Vagina (tissue), 2 donors: Measurements from ENCODE around the gene TOP2B. TPM values are rescaled to one million over a fixed set of nuclear protein-coding genes. Genes with fewer than 3 reads are reported as not detected.

ENCODE experiments used
- DNase-seq, 2 donors: peaks; one replicate each; pipeline ENCODE4 v3.0.0-alpha.2; 2017; ENCODE audit errors: extremely low spot score in 2 of 2
- H3K27ac ChIP-seq: fragments of 200-600 bp; sonication (generic); one replicate; pipeline ENCODE4 v1.5.1; 2019
- H3K27me3 ChIP-seq: fragments of 200-600 bp; sonication (generic); one replicate; pipeline ENCODE4 v1.5.1; 2019
- H3K36me3 ChIP-seq, 2 donors: fragments of 200-600 bp; sonication (generic); one replicate each; pipeline ENCODE4 v1.5.1; 2017 to 2019
- H3K4me1 ChIP-seq: fragments of 200-600 bp; sonication (generic); one replicate; pipeline ENCODE4 v1.5.1; 2019
- H3K4me3 ChIP-seq, 2 donors: fragments of 200-600 bp; sonication (generic); 1 replicate in 1 of 2; 2 replicates in 1 of 2; pipeline ENCODE4 v1.5.1; 2016 to 2019
- H3K9me3 ChIP-seq: fragments of 200-600 bp; sonication (generic); one replicate; pipeline ENCODE4 v1.5.1; 2019
- POLR2A ChIP-seq, 2 donors: fragments of 450-650 bp; IDR thresholded peaks; one replicate each; pipeline ENCODE4 v1.6.1; 2017; ENCODE audit warnings: antibody characterized with exemption in 2 of 2, mild to moderate bottlenecking in 2 of 2, moderate library complexity in 2 of 2
- POLR2AphosphoS5 ChIP-seq, 2 donors: sonication (generic); formaldehyde crosslinking; IDR thresholded peaks; one replicate each; pipeline ENCODE4 v1.9.0; 2017; ENCODE audit warnings: antibody characterized with exemption in 2 of 2, mild to moderate bottlenecking in 2 of 2, low read depth in 1 of 2; ENCODE audit not compliant: insufficient read depth in 1 of 2
- intact Hi-C: fragments of 100-400 bp; cut with DNase I; formaldehyde crosslinking; loops from one replicate; pipeline ENCODE4 v1.15.1; 2023
- total RNA-seq: library from RNA; depleted of rRNA; stranded (reverse); fragments of >200 nt; gene quantifications from one replicate; pipeline ENCODE4 v1.2.3, GENCODE V29; 2016
- TF ChIP-seq, protein P1 (sequence below), 3 experiments: fragments of 450-650 bp in 2 of 3; fragments of 200-600 bp in 1 of 3; sonication (generic) in 1 of 3; IDR thresholded peaks; one replicate each; pipeline ENCODE4 v1.5.1; 2017 to 2019; ENCODE audit warnings: antibody characterized with exemption in 3 of 3, mild to moderate bottlenecking in 2 of 3, moderate library complexity in 2 of 3

The TOP2B gene
- total RNA-seq, 1 donor from 2014 or later: 88.1 TPM

GRCh38 chr3:25677121-25677520 lies 12.4 kb upstream of the TOP2B start:
- no peaks in the 10 kb centered on the region for H3K27me3 ChIP-seq
- TF ChIP-seq, protein P1, sequence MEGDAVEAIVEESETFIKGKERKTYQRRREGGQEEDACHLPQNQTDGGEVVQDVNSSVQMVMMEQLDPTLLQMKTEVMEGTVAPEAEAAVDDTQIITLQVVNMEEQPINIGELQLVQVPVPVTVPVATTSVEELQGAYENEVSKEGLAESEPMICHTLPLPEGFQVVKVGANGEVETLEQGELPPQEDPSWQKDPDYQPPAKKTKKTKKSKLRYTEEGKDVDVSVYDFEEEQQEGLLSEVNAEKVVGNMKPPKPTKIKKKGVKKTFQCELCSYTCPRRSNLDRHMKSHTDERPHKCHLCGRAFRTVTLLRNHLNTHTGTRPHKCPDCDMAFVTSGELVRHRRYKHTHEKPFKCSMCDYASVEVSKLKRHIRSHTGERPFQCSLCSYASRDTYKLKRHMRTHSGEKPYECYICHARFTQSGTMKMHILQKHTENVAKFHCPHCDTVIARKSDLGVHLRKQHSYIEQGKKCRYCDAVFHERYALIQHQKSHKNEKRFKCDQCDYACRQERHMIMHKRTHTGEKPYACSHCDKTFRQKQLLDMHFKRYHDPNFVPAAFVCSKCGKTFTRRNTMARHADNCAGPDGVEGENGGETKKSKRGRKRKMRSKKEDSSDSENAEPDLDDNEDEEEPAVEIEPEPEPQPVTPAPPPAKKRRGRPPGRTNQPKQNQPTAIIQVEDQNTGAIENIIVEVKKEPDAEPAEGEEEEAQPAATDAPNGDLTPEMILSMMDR (IDR thresholded peaks at IDR 0.05): no peak
- TF ChIP-seq POLR2AphosphoS5 (IDR thresholded peaks at IDR 0.05; ENCODE audit: insufficient read depth in 1 of 2, low read depth in 1 of 2) (no peak), POLR2A (IDR thresholded peaks at IDR 0.05) (no peak)
- no peak overlapping the region for H3K4me3 ChIP-seq
- H3K4me1 ChIP-seq: no peaks in the 10 kb centered on the region
- no peaks in the 10 kb centered on the region for H3K36me3 ChIP-seq
- no peak for DNase-seq
- H3K27ac ChIP-seq: no peak overlapping the region
- no peaks in the 10 kb centered on the region for H3K9me3 ChIP-seq
- intact Hi-C loops: no loop called here

- intact Hi-C loops: no loop called here
- H3K27me3 ChIP-seq: no peaks in the 10 kb centered on the region
- no peak for DNase-seq
- H3K27ac ChIP-seq: no peak overlapping the region
- TF ChIP-seq, protein P1 (IDR thresholded peaks at IDR 0.05): no peak
- TF ChIP-seq POLR2AphosphoS5 (IDR thresholded peaks at IDR 0.05; ENCODE audit: insufficient read depth in 1 of 2, low read depth in 1 of 2) (no peak), POLR2A (IDR thresholded peaks at IDR 0.05) (no peak)
- no peaks in the 10 kb centered on the region for H3K36me3 ChIP-seq
- no peaks in the 10 kb centered on the region for H3K9me3 ChIP-seq
- H3K4me1 ChIP-seq: no peaks in the 10 kb centered on the region
- H3K4me3 ChIP-seq: no peak overlapping the region
Observed at GRCh38 chr3:25674670-25675069, 10.0 kb upstream of the TOP2B start.

GRCh38 chr3:25673738-25674298 lies 9.1 kb upstream of the TOP2B start:
- H3K4me1 ChIP-seq: no peaks in the 10 kb centered on the region
- intact Hi-C loops: no loop called here

GRCh38 chr3:25665315-25666280 lies 891 bp upstream of the TOP2B start:
- intact Hi-C loops: loop anchor here (10.0 kb wide), 1 partner anchor 119 kb away; the partner anchor contains the start of gene NGLY1
- peaks cover 29% of the 10 kb centered on the region for H3K4me1 ChIP-seq
- no peaks in the 10 kb centered on the region for H3K27me3 ChIP-seq
- H3K9me3 ChIP-seq: no peaks in the 10 kb centered on the region
- peak overlapping the region; percentile 97 for H3K27ac ChIP-seq
- DNase-seq: no peak
- no peaks in the 10 kb centered on the region for H3K36me3 ChIP-seq
- TF ChIP-seq, protein P1 (IDR thresholded peaks at IDR 0.05): no peak
- TF ChIP-seq POLR2A (IDR thresholded peaks at IDR 0.05): no peak
- no peak for TF ChIP-seq POLR2AphosphoS5 (IDR thresholded peaks at IDR 0.05; ENCODE audit: insufficient read depth in 1 of 2, low read depth in 1 of 2)
- H3K4me3 ChIP-seq: peak overlapping the region; percentile 74 to 93

More at GRCh38 chr3:25673738-25674298, 9.1 kb upstream of the TOP2B start:
- TF ChIP-seq POLR2A (IDR thresholded peaks at IDR 0.05) (no peak), POLR2AphosphoS5 (IDR thresholded peaks at IDR 0.05; ENCODE audit: insufficient read depth in 1 of 2, low read depth in 1 of 2) (no peak)
- TF ChIP-seq, protein P1 (IDR thresholded peaks at IDR 0.05): no peak
- H3K36me3 ChIP-seq: no peaks in the 10 kb centered on the region
- H3K4me3 ChIP-seq: no peak overlapping the region
- no peaks in the 10 kb centered on the region for H3K9me3 ChIP-seq
- DNase-seq: no peak
- H3K27me3 ChIP-seq: no peaks in the 10 kb centered on the region
- no peak overlapping the region for H3K27ac ChIP-seq
